HG02973 (cell line): ENCODE data around the gene ABLIM1.

Experiments used
- ATAC-seq: cut with Tn5 transposase; IDR thresholded peaks from one replicate; pipeline ENCODE4 v1.9.1; 2021; ENCODE audit warnings: moderate library complexity; ENCODE audit not compliant: unreplicated experiment

Gene ABLIM1

GRCh38 chr10:114498413-114499111 lies 159.5 kb downstream of the ABLIM1 start:
- ATAC-seq, result peak; percentile 65

GRCh38 chr10:114495303-114495702 lies 162.8 kb downstream of the ABLIM1 start:
- no peak for ATAC-seq

GRCh38 chr10:114492351-114493037 lies 165.6 kb downstream of the ABLIM1 start:
- ATAC-seq, result no peak

- no peak for ATAC-seq
These were observed 166.1 kb downstream of the ABLIM1 start for GRCh38 chr10:114491933-114492332.

GRCh38 chr10:114491419-114491818 lies 166.7 kb downstream of the ABLIM1 start:
- ATAC-seq, result no peak

GRCh38 chr10:114489521-114490310 lies 168.4 kb downstream of the ABLIM1 start:
- ATAC-seq, result no peak

GRCh38 chr10:114487815-114488536 lies 170.1 kb downstream of the ABLIM1 start:
- no peak for ATAC-seq

- no peak for ATAC-seq
These were observed 170.9 kb downstream of the ABLIM1 start for GRCh38 chr10:114486938-114487814.

GRCh38 chr10:114485696-114486400 lies 172.2 kb downstream of the ABLIM1 start:
- ATAC-seq, result no peak

GRCh38 chr10:114483575-114483974 lies 174.5 kb downstream of the ABLIM1 start:
- no peak for ATAC-seq

GRCh38 chr10:114482480-114483304 lies 175.4 kb downstream of the ABLIM1 start:
- no peak for ATAC-seq

- ATAC-seq, result no peak
These were observed 177.0 kb downstream of the ABLIM1 start for GRCh38 chr10:114481055-114481454.

- no peak for ATAC-seq
These were observed 178.2 kb downstream of the ABLIM1 start for GRCh38 chr10:114479836-114480235.

GRCh38 chr10:114479307-114479706 lies 178.8 kb downstream of the ABLIM1 start:
- ATAC-seq, result no peak

GRCh38 chr10:114478281-114478680 lies 179.8 kb downstream of the ABLIM1 start:
- no peak for ATAC-seq

GRCh38 chr10:114477285-114477684 lies 180.8 kb downstream of the ABLIM1 start:
- ATAC-seq, result no peak

- ATAC-seq, result no peak
These were observed 183.1 kb downstream of the ABLIM1 start for GRCh38 chr10:114474989-114475388.

GRCh38 chr10:114473776-114474175 lies 184.3 kb downstream of the ABLIM1 start:
- ATAC-seq, result no peak

GRCh38 chr10:114472877-114473253 lies 185.2 kb downstream of the ABLIM1 start:
- no peak for ATAC-seq
